B cell (primary cell): Measurements from ENCODE around the gene ATP11A.

Experiments
- CTCF ChIP-seq: fragments of 200-600 bp; IDR thresholded peaks from one replicate; pipeline ENCODE4 v1.8.0; 2022; ENCODE audit warnings: antibody characterized with exemption, mild to moderate bottlenecking
- EZH2 ChIP-seq: IDR thresholded peaks from 2 replicates; pipeline ENCODE4 v1.6.1; 2012; ENCODE audit warnings: borderline replicate concordance, low read depth, mild to moderate bottlenecking, moderate library complexity, low read length; ENCODE audit not compliant: insufficient read depth, poor library complexity, severe bottlenecking

GRCh38 chr13:112871742-112872141, 181.9 kb downstream of the ATP11A start:
- no peak for TF ChIP-seq EZH2
- no peak for TF ChIP-seq CTCF
